ENCODE results near the gene SUB1.
"Not testable (repeated sequence)": the region's sequence is repeated elsewhere in the genome, so short reads cannot be mapped to it uniquely, and the experiment has no call there.

DNA sequence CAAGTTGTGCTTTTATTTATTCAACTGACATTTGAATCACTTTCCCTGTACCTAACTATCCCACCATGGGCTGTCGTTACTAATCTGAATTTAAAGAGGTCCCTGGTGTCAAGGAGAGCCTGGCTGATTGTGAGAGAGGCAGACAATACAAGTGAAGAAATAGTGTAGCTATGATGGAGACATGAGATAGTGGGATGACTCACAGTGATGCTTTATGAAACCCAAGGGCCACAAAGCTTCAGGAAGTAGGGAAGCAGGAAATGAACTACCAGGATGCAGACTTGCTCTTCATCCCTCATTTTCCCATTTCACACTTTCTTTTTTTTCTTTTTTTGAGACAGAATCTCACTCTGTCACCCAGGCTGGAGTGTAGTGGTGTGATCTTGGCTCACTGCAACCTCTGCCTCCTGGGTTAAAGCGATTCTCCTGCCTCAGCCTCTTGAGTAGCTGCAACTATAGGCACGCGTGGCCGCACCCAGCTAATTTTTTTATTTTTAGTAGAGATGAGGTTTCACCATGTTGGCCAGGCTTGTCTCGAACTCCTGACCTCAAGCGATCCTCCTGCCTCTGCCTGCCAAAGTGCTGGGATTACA, 47.8 kb upstream of the SUB1 start:
- TF ChIP-seq, protein P1, sequence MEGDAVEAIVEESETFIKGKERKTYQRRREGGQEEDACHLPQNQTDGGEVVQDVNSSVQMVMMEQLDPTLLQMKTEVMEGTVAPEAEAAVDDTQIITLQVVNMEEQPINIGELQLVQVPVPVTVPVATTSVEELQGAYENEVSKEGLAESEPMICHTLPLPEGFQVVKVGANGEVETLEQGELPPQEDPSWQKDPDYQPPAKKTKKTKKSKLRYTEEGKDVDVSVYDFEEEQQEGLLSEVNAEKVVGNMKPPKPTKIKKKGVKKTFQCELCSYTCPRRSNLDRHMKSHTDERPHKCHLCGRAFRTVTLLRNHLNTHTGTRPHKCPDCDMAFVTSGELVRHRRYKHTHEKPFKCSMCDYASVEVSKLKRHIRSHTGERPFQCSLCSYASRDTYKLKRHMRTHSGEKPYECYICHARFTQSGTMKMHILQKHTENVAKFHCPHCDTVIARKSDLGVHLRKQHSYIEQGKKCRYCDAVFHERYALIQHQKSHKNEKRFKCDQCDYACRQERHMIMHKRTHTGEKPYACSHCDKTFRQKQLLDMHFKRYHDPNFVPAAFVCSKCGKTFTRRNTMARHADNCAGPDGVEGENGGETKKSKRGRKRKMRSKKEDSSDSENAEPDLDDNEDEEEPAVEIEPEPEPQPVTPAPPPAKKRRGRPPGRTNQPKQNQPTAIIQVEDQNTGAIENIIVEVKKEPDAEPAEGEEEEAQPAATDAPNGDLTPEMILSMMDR (optimal IDR thresholded peaks at IDR 0.05 in 1 of 3, IDR thresholded peaks at IDR 0.05 in 1 of 3, conservative IDR thresholded peaks at IDR 0.05 in 1 of 3; ENCODE audit: extremely low read depth in 1 of 3, insufficient read depth in 2 of 3, low read length in 3 of 3): not testable (repeated sequence)
- not testable (repeated sequence) for TF ChIP-seq EZH2 (IDR thresholded peaks at IDR 0.05; ENCODE audit: low read length)

Measured in keratinocyte (primary cell).